Endothelial cell of umbilical vein (primary cell): ENCODE data around the gene TSR3. TPM values are rescaled to one million over a fixed set of nuclear protein-coding genes. Genes with fewer than 3 reads are reported as not detected.

ENCODE experiments used
- BruUV-seq: library from RNA; stranded (reverse); fragments of 400-500 nt; replicated peaks from 2 replicates; lab custom pipeline; 2021; lab: Mats Ljungman, UMichigan
- CTCF ChIA-PET: fragments of 300-600, 350-600 bp; sonication (Branson Sonifier 250); formaldehyde crosslinking; loops from one replicate; lab custom pipeline; 2021; ENCODE audit warnings: antibody characterized with exemption, inconsistent platforms; lab: Charles Lee
- POLR2A ChIA-PET: fragments of 300-600, 350-600 bp; sonication (Branson Sonifier 250); formaldehyde crosslinking; loops from one replicate; lab custom pipeline; 2021; ENCODE audit warnings: antibody characterized with exemption, inconsistent platforms; lab: Charles Lee
- DNase-seq: peaks from one replicate; pipeline ENCODE4 v3.0.0-alpha.2; 2011; ENCODE audit warnings: low read depth, low spot score
- FAIRE-seq: peaks from 2 replicates; lab custom pipeline; 2011; peaks lifted over from hg19 to GRCh38; lab: Jason Lieb, UNC
- H2AFZ ChIP-seq: 2 replicates; pipeline ENCODE4 v1.6.0; 2012; ENCODE audit warnings: low read depth, low read length, control low read depth, inconsistent platforms
- H3K27ac ChIP-seq: 2 replicates; pipeline ENCODE4 v1.5.1; 2011; ENCODE audit warnings: low read depth, mild to moderate bottlenecking, control low read depth, low read length, moderate library complexity; ENCODE audit not compliant: insufficient read depth
- H3K27me3 ChIP-seq, 2 experiments: 2 replicates each; pipeline versions ENCODE4 v1.6.0 to v1.6.1; 2011; ENCODE audit warnings: low read length in 2 of 2, mixed read lengths in 1 of 2; ENCODE audit not compliant: control insufficient read depth in 2 of 2, insufficient read depth in 2 of 2
- H3K36me3 ChIP-seq, 2 experiments: 2 replicates in 1 of 2; 3 replicates in 1 of 2; pipeline ENCODE4 v1.5.1; 2011; ENCODE audit warnings: low read length in 2 of 2, mild to moderate bottlenecking in 1 of 2, moderate library complexity in 1 of 2; ENCODE audit not compliant: control insufficient read depth in 2 of 2, insufficient read depth in 2 of 2; ENCODE audit errors: extremely low read depth in 1 of 2
- H3K4me1 ChIP-seq: 3 replicates; pipeline ENCODE4 v1.5.1; 2011; ENCODE audit warnings: mild to moderate bottlenecking, low read length; ENCODE audit not compliant: control insufficient read depth, insufficient read depth; ENCODE audit errors: extremely low read depth
- H3K4me2 ChIP-seq: 2 replicates; pipeline ENCODE4 v1.6.1; 2011; ENCODE audit warnings: low read length, control low read depth, mixed read lengths; ENCODE audit not compliant: insufficient read depth
- H3K4me3 ChIP-seq, 3 experiments: fragments of 200-600 bp in 1 of 3; sonication (generic), shearing (Covaris generic) in 1 of 3; replicated peaks in 1 of 3; 2 replicates each; pipeline ENCODE4 v1.5.1; 2011 to 2016; ENCODE audit warnings: control low read depth in 3 of 3, low read length in 3 of 3, mild to moderate bottlenecking in 2 of 3, inconsistent platforms in 1 of 3, low read depth in 1 of 3, moderate library complexity in 1 of 3; ENCODE audit not compliant: insufficient read depth in 1 of 3
- H3K79me2 ChIP-seq: 2 replicates; pipeline ENCODE4 v1.6.0; 2012; ENCODE audit warnings: low read length, inconsistent platforms; ENCODE audit not compliant: control insufficient read depth, insufficient read depth
- H3K9ac ChIP-seq: replicated peaks from 2 replicates; pipeline ENCODE3; 2011; ENCODE audit warnings: low read length, control low read depth; ENCODE audit not compliant: insufficient read depth; ENCODE audit errors: extremely low read depth
- H3K9me1 ChIP-seq: replicated peaks from 3 replicates; pipeline ENCODE4 v1.6.0; 2011; ENCODE audit warnings: mild to moderate bottlenecking, low read length; ENCODE audit not compliant: control insufficient read depth, insufficient read depth; ENCODE audit errors: extremely low read depth
- H3K9me3 ChIP-seq: replicated peaks from 2 replicates; pipeline ENCODE4 v1.5.1; 2012; ENCODE audit warnings: low read length, inconsistent platforms; ENCODE audit not compliant: control insufficient read depth, insufficient read depth
- H4K20me1 ChIP-seq: replicated peaks from 2 replicates; pipeline ENCODE3; 2011; ENCODE audit warnings: mild to moderate bottlenecking, low read length; ENCODE audit not compliant: control insufficient read depth, insufficient read depth; ENCODE audit errors: extremely low read depth
- CTCF ChIP-seq, 2 donors: IDR thresholded peaks; 1 replicate in 1 of 2; 2 replicates in 1 of 2; pipeline ENCODE4 v1.5.1; 2011; ENCODE audit warnings: low read length in 2 of 2, mild to moderate bottlenecking in 2 of 2, moderate library complexity in 2 of 2, control low read depth in 1 of 2, inconsistent platforms in 1 of 2, low read depth in 1 of 2; ENCODE audit not compliant: insufficient read depth in 1 of 2; ENCODE audit errors: extremely low read depth in 1 of 2
- EZH2 ChIP-seq: IDR thresholded peaks from 2 replicates; pipeline ENCODE4 v1.6.1; 2012; ENCODE audit warnings: borderline replicate concordance, low read depth, mild to moderate bottlenecking, moderate library complexity, low read length, inconsistent platforms; ENCODE audit not compliant: severe bottlenecking
- FOS ChIP-seq: IDR thresholded peaks from 2 replicates; pipeline ENCODE4 v1.6.1; 2011; ENCODE audit warnings: mild to moderate bottlenecking, low read length, moderate library complexity, borderline replicate concordance; ENCODE audit not compliant: insufficient read depth
- GATA2 ChIP-seq: IDR thresholded peaks from 2 replicates; pipeline ENCODE4 v1.7.0; 2011; ENCODE audit warnings: low read depth, mild to moderate bottlenecking, moderate library complexity, mixed read lengths, low read length; ENCODE audit not compliant: insufficient read length, insufficient read depth
- JUN ChIP-seq: IDR thresholded peaks from 2 replicates; pipeline ENCODE4 v1.6.1; 2011; ENCODE audit warnings: borderline replicate concordance, low read depth; ENCODE audit not compliant: insufficient read length, insufficient read depth
- MAX ChIP-seq: IDR thresholded peaks from 2 replicates; pipeline ENCODE4 v1.6.1; 2011; ENCODE audit not compliant: insufficient read depth, insufficient read length
- MYC ChIP-seq: IDR thresholded peaks from one replicate; pipeline ENCODE4 v1.6.1; 2011; ENCODE audit warnings: mild to moderate bottlenecking, low read depth, low read length
- POLR2A ChIP-seq: IDR thresholded peaks from 2 replicates; pipeline ENCODE4 v1.6.1; 2012; ENCODE audit warnings: low read depth, mild to moderate bottlenecking, control low read depth, low read length
- POLR2AphosphoS5 ChIP-seq: IDR thresholded peaks from 2 replicates; pipeline ENCODE4 v1.6.1; 2012; ENCODE audit warnings: low read depth, mild to moderate bottlenecking, control low read depth, low read length, moderate library complexity; ENCODE audit not compliant: insufficient read depth
- dilution Hi-C: fragments of 300-500 bp; cut with MboI; formaldehyde crosslinking; loops from one replicate; pipeline ENCODE4 v1.15.0; 2019; ENCODE audit warnings: low sequenced_read_pairs; ENCODE audit not compliant: extremely low pct_ligation_motif_present
- intact Hi-C: fragments of 100-400 bp; cut with micrococcal nuclease; formaldehyde crosslinking; loops from one replicate; pipeline ENCODE4 v1.10.0; 2022
- polyA plus RNA-seq, 4 experiments: library from polyadenylated mRNA; depleted of rRNA in 3 of 4; stranded (reverse) in 3 of 4; unstranded in 1 of 4; fragments of >200 nt; gene quantifications; 2 replicates each; pipeline versions ENCODE4 v1.2.1 to v1.2.3, GENCODE V29; 2011 to 2012; ENCODE audit warnings: missing spikeins in 1 of 4
- total RNA-seq: library from RNA; stranded (reverse); gene quantifications from 2 replicates; pipeline ENCODE4 v1.2.3, GENCODE V29; 2021

The TSR3 gene
- total and polyA plus RNA-seq, 2 donors (not counting 3 experiments of a cell fraction or from before 2014, with no cell fraction given), result 65.4 to 82.7 TPM

- no peak for FAIRE-seq
- H3K9me1 ChIP-seq, result no peaks in the 10 kb centered on the region
- peaks cover 0 to 11% of the 10 kb centered on the region in 2 experiments for H3K36me3 ChIP-seq
- no peak for DNase-seq
- peak overlapping the region; percentile 69 for H2AFZ ChIP-seq
- intact Hi-C loops, result no loop called here
- ChIA-PET POLR2A (no interaction called here), CTCF (interaction anchor here (1.5 kb wide), 1 partner anchor 12 kb away, joined by 4 read pairs; no protein-coding TSS in a partner anchor)
- no peaks in the 10 kb centered on the region for H3K9me3 ChIP-seq
- no peak for TF ChIP-seq POLR2AphosphoS5
- TF ChIP-seq POLR2A, result no peak
- no peak for TF ChIP-seq FOS
- TF ChIP-seq JUN, result no peak
- TF ChIP-seq CTCF (IDR thresholded peaks at IDR 0.05; ENCODE audit: extremely low read depth in 1 of 2, insufficient read depth in 1 of 2, low read depth in 1 of 2, low read length in 2 of 2), result no peak
- TF ChIP-seq GATA2, result no peak
- TF ChIP-seq MAX, result no peak
- no peak for TF ChIP-seq MYC
- no peak for TF ChIP-seq EZH2
- H3K9ac ChIP-seq, result peak overlapping the region; percentile 72
- H4K20me1 ChIP-seq, result no peaks in the 10 kb centered on the region
- H3K79me2 ChIP-seq, result peaks cover 49% of the 10 kb centered on the region
- H3K4me1 ChIP-seq, result peaks cover 13% of the 10 kb centered on the region
- TSS peak; percentile 35 for BruUV-seq
- H3K27ac ChIP-seq, result peak overlapping the region; percentile 3
- H3K4me2 ChIP-seq, result peak overlapping the region; percentile 87
- dilution Hi-C loops, result no loop called here
- no peaks in the 10 kb centered on the region for H3K27me3 ChIP-seq
- peak overlapping the region; percentile 61 to 84 (median 69) for H3K4me3 ChIP-seq
These were observed 480 bp downstream of the TSR3 start for GRCh38 chr16:1351215-1351581.
